Measurements from ENCODE around the gene CASTOR1.

Gene CASTOR1

DNA sequence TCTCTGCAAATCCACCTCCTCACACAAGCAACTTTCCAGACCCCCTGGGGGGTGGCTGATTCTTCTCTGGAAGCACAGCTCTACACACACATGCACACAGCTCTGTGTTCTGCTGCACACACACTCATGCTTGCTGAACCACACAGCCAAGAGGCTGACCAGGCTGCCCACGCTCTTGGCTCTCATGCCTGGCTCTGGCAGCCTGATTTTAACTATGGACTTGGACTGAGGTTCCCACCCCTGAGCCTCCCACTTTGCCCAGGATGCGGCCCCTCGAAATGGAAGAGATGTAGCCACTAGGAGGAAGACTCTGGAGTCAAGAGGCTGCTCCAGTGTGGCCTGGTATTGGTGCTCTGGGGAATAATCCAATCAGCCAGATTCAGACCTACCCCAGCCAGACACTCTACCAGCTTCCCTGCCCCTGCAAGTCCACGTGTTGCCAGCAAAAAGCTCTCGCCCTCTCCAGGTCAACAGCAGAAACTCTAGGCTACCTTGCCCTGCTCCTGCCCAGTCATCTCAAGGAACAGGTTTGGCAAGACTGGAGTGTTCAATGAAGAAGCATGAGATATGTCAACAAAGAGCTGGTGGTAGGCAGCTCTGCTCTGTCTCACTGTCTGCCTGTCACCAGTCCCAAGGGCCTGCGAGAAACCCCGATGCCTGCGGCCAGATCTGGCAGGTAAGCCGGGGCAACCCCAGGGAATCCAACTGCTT is 8.8 kb upstream of the CASTOR1 start:
- FAIRE-seq: no peak

DNA sequence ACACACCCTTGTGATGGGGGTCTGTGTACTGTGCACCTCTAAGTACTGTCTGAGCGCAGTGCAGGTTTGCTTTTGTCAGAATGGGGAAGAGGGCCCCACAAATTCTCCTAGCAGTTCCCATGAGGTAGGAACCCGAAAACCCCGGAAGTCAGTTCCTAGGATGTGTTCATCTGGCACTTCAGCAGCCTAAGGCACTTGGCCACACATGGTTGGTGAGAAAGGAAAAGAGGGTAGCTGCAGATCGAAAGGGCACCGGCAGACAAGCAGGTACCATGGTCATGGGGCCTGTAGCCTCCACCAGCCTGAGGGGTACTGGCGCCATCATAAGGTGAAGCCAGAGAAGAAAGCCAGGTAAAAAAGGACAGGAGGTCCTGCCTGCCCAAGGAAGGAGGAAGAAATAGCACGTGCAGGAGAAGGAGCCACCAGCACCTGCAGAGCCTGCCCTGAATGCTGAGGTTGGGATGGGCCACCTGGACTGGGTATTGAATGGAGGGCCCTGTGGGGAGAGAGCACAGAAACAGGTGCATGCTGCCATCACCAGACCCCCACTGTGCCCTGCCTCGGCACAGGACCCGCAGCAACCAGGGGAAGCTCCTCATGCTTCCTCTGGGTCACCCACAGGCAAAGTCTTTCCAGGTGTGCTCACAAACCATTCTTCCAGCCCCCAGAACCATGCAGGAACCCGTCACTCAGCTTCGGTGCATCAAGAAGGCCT is 8.1 kb upstream of the CASTOR1 start:
- no peak for FAIRE-seq

DNA sequence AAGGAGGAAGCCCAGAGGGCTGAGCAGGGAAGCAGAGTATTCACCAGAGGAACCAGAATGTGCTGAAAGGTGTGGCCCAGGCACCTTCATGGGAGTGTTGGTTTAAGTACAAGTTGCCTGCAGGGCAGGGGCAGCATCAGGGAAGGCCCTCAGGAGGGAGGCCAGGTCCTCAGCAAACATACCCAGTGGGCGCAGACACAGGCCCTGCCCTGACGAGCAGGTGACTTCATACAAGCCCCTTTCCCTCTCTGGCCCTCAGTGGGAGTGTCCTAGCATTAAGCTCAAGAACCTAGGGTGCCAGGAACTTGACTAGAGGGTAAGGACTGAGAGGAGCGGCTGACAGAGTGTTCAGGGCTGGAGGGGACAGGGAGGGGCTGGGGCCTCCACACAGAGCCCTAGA is 7.5 kb upstream of the CASTOR1 start:
- no peak for FAIRE-seq

DNA sequence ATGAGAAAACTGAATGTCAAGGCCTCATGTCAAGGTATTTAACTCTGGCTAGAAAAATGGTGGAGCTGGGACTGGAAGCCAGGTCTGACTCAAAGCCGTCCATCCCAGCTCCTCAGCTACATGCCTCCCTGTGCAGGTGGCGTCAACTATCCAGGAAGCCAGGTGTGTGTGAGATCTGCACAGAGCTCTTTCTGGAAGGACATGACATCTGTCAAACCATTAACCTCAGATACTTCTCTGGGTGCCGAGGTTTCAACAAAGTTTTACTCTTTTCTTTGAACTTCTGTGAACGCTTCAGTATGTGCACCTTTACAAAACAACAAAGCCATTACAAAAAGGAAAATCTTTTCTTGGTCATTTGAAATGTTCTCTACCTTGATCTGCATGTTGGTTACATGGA is 7.0 kb upstream of the CASTOR1 start:
- no peak for FAIRE-seq

DNA sequence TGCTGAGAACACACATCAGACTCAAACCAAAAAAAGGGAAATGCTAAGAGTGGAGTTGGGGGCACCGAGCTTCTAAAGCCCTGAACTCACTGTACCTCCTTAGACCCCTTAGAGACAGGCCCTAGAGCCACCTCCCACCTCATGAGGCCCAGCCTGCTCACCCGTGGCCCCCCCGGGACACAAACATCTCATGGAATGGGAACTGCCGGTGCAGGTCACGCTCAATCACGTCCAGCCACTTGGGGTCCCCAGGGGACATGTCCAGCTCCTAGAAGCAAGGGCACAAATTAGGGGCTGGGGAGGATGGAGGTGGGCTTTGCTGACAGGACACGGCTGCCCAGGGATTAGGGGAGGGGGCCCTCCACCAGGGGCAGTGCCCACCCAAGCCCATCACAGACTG is 6.3 kb upstream of the CASTOR1 start:
- FAIRE-seq: no peak

DNA sequence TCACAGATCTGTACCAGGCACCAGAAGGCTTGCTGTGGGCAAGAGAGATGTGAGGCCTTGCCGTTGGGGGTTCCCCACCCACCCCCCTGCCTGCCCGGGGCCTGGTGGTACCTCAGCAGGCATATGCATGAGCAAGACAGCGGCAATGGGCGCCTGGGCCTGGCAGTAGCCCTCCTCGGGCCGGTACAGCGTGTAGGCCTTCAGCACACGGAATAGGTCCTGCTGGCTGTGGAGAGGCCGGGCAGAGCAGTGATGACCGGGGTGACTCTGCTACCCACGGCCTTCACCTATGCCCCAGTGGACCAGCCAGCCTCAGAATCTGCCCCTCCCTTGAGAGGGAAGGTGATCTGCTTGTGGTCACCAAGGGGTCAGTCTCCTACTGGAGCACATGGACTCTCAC is 5.5 kb upstream of the CASTOR1 start:
- FAIRE-seq: no peak

DNA sequence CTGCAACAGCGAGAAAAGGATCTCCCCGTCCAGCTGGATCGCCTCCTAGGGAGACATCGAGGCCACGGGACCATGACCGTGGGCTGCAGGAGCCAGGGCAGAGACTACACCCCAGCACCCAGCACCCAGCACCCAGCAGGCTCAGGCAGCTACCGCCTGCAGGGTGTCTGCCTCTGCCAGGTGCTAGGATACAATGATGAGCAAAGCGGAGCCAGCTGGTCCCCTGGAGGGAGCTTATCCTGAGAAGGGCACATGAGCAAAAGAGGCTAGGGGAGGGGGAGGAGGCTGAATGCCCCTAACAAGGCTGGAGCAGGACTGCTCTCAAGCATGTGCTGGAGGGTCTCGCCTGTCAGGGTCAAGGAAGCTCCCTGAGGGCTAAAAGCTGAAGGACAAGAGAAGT is 4.8 kb upstream of the CASTOR1 start:
- FAIRE-seq: no peak

DNA sequence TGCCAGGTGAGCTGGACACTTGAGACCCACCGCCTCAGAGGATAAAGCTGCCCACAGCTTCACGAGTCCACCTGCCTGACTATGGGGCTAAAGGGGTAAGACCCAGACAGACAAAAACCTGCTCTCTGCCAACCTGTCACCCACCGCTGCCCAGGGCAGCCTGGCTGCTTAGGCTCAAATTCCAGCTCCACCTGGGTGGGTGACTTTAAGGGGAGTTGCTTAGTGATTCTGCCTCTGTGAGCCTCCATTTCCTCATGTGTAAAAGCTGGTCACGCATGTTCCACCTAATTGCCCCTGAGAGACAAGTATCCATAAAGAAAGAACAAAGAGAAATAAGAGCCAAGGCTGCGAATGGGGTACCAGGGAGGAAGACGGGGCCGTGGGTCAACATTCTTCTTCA is 3.7 kb upstream of the CASTOR1 start:
- no peak for FAIRE-seq

DNA sequence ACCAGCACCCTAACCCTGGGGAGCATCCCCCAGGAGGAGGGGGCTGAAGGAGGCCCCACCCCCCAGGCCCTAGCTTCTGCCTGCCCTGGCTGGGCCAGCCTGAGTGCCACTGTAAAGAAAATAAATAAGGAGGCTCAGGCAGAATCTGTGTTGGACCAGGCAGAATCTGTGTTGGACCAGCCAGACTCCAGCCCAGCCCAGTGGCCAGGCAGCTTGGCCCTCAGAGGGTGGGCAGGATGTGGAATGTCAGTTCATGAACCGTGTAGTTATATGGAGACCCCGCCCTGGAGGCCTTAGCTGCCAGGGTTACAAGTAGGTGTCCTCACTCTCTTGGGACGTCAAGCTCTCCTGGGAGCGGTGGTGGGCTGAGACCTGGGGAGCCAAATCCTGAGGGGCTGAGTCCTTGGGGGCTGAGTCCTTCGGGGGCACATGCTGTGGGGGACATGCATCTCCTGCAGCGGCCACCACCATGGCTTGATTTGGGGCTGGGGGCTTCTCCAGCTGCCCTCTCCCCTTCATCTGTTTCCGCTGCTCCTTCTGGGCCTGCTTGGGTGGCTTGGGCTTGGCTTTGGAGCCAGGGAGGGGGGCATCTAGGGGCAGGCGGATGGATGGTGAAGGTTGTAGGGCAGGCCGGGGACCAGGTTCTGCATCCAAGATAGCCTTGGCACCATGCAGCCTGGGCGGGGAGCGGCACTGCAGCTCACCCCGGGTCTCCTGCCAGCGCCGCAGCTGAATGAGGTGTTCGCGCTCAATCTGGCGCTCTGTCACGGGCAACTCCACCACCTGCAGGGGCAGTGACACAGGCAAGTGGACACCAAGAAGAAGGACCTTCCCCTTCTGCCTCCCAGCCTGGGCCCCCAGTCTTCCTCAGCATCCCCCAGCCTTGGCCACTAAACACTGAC is 3.0 kb upstream of the CASTOR1 start:
- FAIRE-seq: no peak

DNA sequence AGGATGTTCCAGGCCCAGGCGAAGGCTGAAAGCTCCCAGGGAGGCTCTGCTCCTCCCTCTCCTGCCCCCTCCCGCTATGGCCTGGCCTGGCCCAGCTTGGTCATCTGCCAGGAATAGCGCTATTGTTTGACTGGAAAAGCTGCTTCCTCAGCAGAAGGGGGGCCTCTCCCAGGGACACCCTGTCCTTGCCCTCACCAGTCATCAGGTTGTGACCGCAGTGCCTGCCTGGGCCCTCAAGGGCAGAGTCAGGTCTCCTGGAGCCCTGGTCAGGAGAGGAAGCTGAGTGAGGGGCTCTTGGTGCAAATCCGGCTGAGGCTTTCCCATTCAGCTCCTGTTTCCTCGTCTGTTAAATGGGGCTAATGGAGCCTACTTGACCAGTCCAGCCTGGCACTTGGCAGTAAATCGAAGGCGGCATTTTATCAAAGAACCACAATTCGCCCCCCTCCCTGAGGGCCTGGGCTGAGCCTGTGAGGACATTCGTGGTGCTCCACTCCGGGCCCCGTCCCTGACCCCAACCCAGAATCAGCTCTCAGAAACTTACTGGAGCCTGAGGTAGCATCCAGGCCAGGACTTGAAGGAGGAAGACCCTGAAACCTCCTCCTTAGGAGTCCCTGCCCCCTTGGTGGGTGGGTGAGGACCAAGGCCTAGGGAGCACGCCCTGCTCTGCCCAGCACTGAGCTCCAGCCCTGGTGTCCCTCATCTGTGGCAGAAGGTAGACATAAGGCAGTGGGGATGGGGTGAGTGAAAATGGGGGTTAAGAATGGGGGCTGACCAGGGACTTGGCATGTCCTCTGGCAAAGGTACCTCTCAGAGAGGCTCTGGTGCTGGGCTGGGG is 2.0 kb upstream of the CASTOR1 start:
- FAIRE-seq: no peak

DNA sequence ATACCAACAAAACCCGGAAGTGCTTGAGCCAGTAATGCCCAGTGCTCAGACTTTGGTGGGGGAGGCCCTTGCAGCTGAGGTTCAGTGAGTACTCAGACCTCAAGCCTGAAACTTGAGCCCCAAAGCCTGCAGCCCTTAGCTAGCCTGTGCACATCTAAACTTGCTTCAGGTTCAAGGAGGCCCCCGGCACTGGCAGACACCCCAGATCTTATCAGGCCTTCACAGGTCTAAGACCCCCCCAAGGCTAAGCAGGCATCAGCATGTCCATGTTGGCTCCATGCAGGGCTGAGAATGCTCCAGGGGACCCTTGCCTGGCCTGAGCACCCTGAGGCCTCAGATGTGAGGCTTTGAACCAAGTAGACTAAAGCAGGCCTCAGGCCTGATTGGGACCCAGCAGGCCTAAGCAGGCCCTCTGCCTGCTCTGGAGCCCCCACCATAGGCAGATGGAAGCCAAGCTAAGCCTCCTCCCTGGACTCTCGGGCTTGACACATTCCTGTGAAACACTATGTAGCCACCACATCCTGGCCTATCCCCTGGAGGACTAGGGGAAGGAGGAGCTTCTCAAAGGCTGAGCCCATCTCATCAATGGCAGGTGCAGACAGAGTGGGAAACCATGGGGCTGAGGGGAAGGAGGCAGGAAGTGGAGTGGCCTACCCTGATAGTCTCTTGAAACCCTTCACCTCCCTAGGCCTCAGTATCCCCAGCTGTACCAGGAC is 1.2 kb upstream of the CASTOR1 start:
- FAIRE-seq: no peak

DNA sequence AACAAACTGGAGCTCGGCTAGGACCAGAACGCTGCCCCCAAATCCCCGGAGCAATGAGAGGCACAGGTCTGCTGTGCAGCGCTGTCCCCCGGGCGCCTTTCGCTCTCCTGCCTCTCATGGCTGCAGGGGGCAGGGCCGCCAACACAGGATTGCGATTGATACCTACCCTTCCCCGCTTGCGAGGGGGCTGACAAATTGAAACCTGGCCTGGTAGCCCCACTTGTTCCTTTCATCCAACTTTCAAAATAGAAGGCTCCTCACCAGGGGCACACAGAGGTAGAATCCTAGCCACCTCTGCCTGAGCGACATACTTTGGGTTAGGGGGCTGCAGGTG is 642 bp upstream of the CASTOR1 start:
- no peak for FAIRE-seq

DNA sequence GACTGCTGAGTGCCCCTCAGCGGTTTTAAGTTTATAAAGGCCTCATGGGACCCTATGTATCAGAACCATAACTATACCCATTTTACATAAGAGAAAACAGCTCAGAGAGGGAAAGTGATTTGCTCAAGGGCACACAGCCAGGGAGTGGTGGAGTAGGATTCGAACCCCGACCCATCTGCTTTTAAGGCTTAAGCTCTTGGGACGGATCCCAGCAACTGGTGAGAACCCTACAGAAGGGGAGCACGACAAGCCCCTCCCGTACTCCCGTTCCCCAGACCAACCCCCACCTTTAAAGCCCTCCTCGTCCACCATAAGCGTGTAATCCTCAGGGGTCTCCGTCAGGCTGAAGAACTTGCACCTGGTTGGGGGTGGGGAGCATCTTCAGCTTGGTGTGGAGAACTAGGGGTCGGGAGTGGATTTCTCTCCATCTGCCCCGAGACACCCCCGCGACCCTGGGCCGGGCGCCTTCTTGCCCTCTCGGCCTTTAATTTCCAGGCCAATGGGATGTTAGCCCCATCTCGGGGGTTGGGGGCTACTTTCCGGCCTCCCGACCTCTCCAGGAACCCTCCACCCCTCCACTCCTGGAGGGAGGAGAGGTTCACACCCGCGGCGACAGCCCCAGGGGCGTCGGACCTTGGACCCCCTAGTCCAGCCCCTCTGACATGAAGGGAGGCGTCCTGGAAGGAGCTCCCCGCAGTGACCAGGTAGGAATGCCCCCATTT is 725 bp downstream of the CASTOR1 start:
- no peak for FAIRE-seq

DNA sequence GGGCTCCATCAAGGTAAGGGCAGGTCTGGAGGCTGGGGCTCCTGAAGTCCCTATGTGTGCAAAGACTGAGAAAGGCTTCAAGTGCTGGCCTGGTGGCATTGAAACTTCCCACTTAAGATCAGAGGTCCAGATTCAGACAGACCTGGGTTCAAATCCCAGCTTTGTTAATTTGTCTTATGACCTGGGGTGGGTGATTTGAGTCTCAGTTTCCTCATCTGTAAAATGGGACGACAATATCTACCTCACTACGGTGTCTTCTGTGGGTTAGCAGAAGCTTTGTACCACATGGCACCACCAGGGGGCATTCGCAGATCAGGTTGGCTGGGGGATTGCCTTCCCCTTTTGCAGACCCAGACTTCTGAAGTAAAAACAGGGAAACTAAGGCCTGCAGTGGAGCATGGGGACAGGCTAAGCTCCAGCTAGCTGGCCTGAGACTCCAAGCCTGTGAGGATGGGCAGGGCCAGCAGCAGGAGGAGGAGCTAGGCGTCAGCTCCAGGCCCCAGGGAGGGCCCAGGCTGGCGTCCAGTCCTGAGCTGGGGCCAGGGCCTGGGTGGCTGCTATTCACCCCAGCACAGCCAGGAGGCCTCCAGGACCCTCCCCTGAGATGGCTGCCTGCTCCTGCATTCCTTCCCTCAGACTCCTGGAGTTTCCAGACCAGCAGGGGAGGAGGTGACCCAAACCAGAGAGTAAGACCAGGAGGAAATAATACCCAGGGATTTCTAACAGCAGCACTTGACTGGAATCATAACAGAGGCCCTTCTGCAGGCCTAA is 1.5 kb downstream of the CASTOR1 start:
- peak; percentile 80 for FAIRE-seq

DNA sequence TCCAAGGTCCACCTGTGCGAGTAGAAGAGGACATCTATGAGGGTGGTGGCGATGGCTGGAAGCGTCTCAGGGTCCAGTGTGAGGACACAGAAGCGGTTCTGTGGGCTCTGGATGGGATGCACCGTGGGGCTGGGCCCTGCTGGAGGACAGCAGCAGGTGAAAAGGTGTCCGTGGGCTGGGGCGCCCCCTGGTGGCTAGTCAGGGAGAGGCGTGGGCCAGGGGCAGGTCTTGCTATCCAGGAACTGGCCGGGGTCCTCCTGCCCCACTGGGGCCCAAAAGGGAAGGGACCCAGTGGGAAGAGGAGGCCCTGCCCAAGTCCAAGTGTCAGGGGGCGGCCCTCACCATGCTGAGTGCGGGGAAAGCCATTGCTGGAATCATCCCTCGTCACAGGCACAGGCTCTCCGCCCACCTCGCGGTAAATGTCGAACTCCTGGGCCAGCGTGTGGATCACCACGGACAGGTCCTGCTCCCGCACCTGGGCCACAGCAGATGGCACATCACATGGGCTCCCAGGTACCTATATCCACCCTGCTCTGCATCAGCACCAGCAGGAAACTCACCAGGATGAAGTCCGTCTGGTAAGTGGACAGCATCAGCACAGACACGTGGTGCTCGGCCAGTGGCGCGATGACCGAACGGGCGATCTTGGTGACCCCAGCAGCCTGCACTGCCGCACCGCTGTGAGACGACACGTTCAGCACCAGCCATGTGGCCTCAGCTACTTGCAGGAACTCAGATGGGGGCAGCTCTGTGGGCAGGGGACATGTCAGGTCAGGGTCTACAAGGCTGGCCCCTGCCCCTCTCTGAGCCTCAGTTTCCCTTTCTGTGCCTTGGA is 2.3 kb downstream of the CASTOR1 start:
- no peak for FAIRE-seq

DNA sequence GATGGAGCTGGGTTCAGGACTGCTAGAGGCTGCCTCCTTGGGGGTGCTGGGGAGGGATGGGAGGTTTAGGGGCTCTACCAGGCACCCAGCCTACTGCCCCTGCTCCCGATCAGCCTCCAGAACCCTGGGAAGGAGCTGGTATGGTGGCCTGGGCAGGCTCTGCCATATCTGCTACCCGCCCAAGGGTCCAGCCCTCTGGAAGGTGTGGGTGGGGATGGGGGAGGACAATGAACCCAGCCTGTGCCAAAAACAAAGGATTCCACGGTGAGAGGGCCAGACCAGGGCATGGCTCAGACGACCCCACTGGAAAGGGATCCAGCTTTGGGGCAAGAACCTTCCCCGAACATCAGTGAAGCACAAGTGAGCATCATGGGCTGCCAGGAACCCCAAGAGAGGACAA is 3.0 kb downstream of the CASTOR1 start:
- FAIRE-seq: no peak

DNA sequence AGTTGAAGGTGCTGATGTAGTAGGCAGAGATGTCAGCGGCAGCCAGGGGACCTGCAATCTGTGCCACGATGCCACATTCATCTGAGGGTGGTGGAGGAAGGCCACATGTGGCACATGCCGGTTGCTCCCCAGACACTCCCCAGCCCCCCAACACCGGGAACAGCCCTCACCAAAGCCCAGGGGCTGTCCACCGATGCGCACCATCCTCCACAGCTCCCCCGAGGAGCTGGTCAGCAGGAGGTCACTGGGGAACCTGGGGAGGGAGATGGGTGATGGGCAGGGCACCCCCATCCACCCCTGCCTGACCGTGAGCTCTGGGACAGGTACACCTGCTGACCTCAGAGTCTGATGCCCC is 3.5 kb downstream of the CASTOR1 start:
- no peak for FAIRE-seq

DNA sequence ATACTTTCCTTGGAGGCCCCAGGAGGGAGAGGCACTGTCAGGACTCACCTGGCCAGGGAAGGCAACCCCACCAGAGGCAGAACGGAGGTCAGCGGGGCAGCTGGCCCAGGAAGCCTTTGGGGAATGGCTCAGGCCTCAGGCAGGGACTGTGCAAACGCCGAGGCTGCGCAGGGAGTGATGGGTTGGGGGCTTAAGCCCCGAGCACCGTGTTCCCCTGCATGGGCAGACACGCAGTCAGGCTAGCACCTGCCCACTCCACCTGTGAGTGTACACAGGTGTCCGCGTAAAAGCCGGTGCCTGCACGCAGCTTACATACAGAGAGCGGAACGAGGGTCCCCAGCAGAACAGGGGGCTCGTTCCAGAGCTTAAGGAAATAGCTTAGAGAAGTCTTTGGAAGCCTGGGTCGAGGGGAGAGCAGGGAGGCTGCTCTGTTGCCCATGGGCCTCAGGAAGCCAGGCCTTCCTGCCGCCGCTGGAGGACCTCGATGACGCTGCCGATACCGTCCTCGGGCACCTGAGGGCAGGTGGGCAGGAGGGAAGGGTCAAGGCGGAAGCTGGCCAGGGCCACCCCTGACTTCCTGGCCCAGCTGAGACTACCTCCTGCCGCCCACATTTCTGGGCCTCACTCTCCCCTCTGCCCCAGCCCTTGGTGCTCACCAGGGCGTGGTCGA is 4.0 kb downstream of the CASTOR1 start:
- FAIRE-seq: no peak

DNA sequence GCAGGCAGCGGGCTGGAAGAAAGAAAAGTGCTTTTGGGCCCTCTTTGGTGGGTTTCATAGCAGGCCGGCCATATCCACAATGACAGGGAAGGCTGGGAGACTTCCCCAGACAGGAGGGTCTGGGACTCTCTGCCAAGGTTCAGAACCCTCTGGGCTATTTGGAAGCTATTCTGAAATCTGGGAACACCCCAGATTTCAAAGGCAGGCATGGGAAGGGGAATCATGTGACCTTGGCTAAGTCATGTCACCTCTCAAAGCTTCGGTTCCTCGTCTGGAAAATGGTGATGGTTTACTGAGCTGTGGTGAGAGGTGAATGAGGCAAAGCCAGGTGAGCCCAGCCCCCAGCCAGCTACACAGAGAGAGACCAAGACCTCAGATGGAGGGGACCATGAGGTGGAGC is 4.6 kb downstream of the CASTOR1 start:
- FAIRE-seq: no peak
